Endodermal cell (in vitro differentiated cells): ENCODE measurements around the gene GEMIN5. TPM values are rescaled to one million over a fixed set of nuclear protein-coding genes. Genes with fewer than 3 reads are reported as not detected.
A peak's percentile ranks its signal among the peaks of the same experiment; 100 is the strongest.

Experiments used
- DNase-seq: peaks from one replicate; pipeline ENCODE4 v3.0.0-alpha.2; 2017
- H3K27ac ChIP-seq: 2 replicates; pipeline ENCODE4 v1.5.1; 2013; ENCODE audit warnings: mild to moderate bottlenecking, low read depth, low read length, moderate library complexity
- H3K27me3 ChIP-seq: 2 replicates; pipeline ENCODE4 v1.6.1; 2013; ENCODE audit warnings: mild to moderate bottlenecking, low read length, moderate library complexity; ENCODE audit not compliant: insufficient read depth, control insufficient read depth, poor library complexity, severe bottlenecking
- H3K36me3 ChIP-seq: 2 replicates; pipeline ENCODE4 v1.7.0; 2013; ENCODE audit warnings: mild to moderate bottlenecking, low read length, moderate library complexity; ENCODE audit not compliant: control insufficient read depth, insufficient read depth
- H3K4me1 ChIP-seq: one replicate; pipeline ENCODE4 v1.7.0; 2013; ENCODE audit warnings: low read length; ENCODE audit not compliant: control insufficient read depth, insufficient read depth
- H3K4me3 ChIP-seq: 2 replicates; pipeline ENCODE4 v1.5.1; 2013; ENCODE audit warnings: mild to moderate bottlenecking, low read length, moderate library complexity
- H3K9ac ChIP-seq: 2 replicates; pipeline ENCODE4 v1.6.1; 2013; ENCODE audit warnings: mild to moderate bottlenecking, low read length, moderate library complexity; ENCODE audit not compliant: poor library complexity, severe bottlenecking; ENCODE audit errors: extremely low read depth
- H3K9me3 ChIP-seq: 2 replicates; pipeline ENCODE4 v1.6.1; 2013; ENCODE audit warnings: mild to moderate bottlenecking, low read length, moderate library complexity; ENCODE audit not compliant: control insufficient read depth
- H3K27ac Mint-ChIP-seq: 2 replicates; pipeline ENCODE4 v1.8.0; 2020; ENCODE audit warnings: mixed read lengths
- H3K27me3 Mint-ChIP-seq: 2 replicates; pipeline ENCODE4 v1.8.0; 2021; ENCODE audit warnings: mild to moderate bottlenecking, mixed read lengths; ENCODE audit not compliant: insufficient read depth
- H3K36me3 Mint-ChIP-seq: 2 replicates; pipeline ENCODE4 v1.8.0; 2020; ENCODE audit warnings: low read depth, mixed read lengths
- H3K4me1 Mint-ChIP-seq: 2 replicates; pipeline ENCODE4 v1.8.0; 2020; ENCODE audit warnings: mixed read lengths
- H3K4me3 Mint-ChIP-seq: 2 replicates; pipeline ENCODE4 v1.8.0; 2020; ENCODE audit warnings: mild to moderate bottlenecking, moderate library complexity, mixed read lengths
- H3K9me3 Mint-ChIP-seq: 2 replicates; pipeline ENCODE4 v1.8.0; 2020; ENCODE audit warnings: mild to moderate bottlenecking, mixed read lengths
- CTCF ChIP-seq: fragments of 200-600 bp; sonication (generic); conservative IDR thresholded peaks from 2 replicates; pipeline ENCODE4 v1.5.0; 2021; ENCODE audit warnings: antibody characterized with exemption, mild to moderate bottlenecking
- whole genome bisulfite sequencing, 2 experiments: methylation state at CpG; one replicate each; pipeline versions ENCODE4 v1.1.5 to v1.1.7; 2013; ENCODE audit warnings: missing lambda C conversion rate in 2 of 2, mixed read lengths in 1 of 2; ENCODE audit not compliant: insufficient coverage in 1 of 2, insufficient read length in 1 of 2; 5-methylcytosine and 5-hydroxymethylcytosine counted together
- total RNA-seq, 2 donors: library from RNA; stranded (reverse); fragmentation: NEBNext Ultra II Directional in 1 of 2; extraction: Animal tissue kit (Norgen Biotek cat#: 25700) in 1 of 2; gene quantifications; 2 replicates in 1 of 2; 3 replicates in 1 of 2; pipeline ENCODE4 v1.2.1, GENCODE V29; 2021

The GEMIN5 gene
- total RNA-seq, 2 donors from 2014 or later: 25.6 to 26.4 TPM

- Mint-ChIP-seq H3K27me3 (no peaks in the 10 kb centered on the region), H3K36me3 (peaks cover 20% of the 10 kb centered on the region), H3K4me1 (peaks cover 17% of the 10 kb centered on the region), H3K27ac (peak overlapping the region; percentile 85), H3K9me3 (no peaks in the 10 kb centered on the region), H3K4me3 (peak overlapping the region; percentile 82)
- 15 to 26% methylated on average over 9 to 11 of the region's 11 CpGs for WGBS, 2 experiments
- Histone ChIP-seq H3K9ac (peak overlapping the region; percentile 61), H3K27me3 (no peaks in the 10 kb centered on the region), H3K27ac (no peak overlapping the region), H3K36me3 (peaks cover 34% of the 10 kb centered on the region), H3K4me3 (peak overlapping the region; percentile 95), H3K9me3 (no peaks in the 10 kb centered on the region), H3K4me1 (peaks cover 4% of the 10 kb centered on the region)
- DNase-seq: peak; percentile 44
- TF ChIP-seq CTCF: no peak
These were observed 759 bp downstream of the GEMIN5 start for GRCh38 chr5:154937186-154937717.

DNA sequence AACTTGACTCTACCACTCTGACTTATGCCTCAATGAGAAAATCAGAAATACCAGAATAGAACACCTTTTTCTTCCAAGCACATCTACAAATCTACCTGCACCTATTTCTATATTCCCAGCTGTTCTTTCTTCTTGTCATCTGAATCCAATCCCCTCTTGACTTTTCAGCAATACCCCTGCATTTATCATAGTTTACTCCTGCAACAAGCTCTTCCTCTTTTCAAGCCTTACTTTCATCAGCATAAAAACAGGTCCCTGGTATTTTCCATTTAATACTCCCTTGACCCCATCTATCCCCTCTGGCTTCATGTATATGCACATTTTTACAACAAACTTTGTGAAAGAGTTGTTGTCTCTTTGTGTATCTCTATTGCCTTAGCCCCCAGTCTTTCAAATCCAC is 3.1 kb downstream of the GEMIN5 start:
- Mint-ChIP-seq H3K36me3 (peaks cover 36% of the 10 kb centered on the region), H3K27ac (no peak overlapping the region), H3K27me3 (no peaks in the 10 kb centered on the region), H3K4me1 (peaks cover 14% of the 10 kb centered on the region), H3K4me3 (no peak overlapping the region), H3K9me3 (no peaks in the 10 kb centered on the region)
- Histone ChIP-seq H3K4me3 (peak overlapping the region; percentile 39), H3K9ac (no peak overlapping the region), H3K27ac (no peak overlapping the region), H3K27me3 (no peaks in the 10 kb centered on the region), H3K36me3 (peaks cover 55% of the 10 kb centered on the region), H3K9me3 (no peaks in the 10 kb centered on the region), H3K4me1 (peaks cover 4% of the 10 kb centered on the region)
- DNase-seq: no peak
- TF ChIP-seq CTCF: no peak

DNA sequence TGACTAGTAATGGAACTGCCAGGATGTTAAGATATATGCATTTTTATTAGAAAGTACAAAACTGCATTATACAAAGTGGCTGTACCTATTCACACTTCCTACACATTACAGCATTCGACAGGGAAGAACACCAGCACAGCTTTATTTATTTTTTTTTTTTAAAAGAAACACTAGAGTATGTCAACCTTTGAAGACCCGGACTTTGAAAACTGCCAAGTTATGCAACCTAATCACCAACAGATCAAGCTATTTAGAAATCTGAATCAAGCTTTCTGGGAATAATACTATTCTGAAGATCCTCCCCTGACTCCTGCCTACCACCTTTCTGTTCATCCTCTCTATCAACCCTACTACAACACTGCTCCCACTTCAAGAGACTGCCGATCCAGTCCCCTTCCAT is 4.5 kb downstream of the GEMIN5 start:
- Mint-ChIP-seq H3K36me3 (peaks cover 45% of the 10 kb centered on the region), H3K4me1 (peaks cover 7% of the 10 kb centered on the region), H3K9me3 (no peaks in the 10 kb centered on the region), H3K4me3 (no peak overlapping the region), H3K27me3 (no peaks in the 10 kb centered on the region), H3K27ac (no peak overlapping the region)
- WGBS, 2 experiments: 91 to 94% methylated on average over 2 to 3 of the region's 3 CpGs
- Histone ChIP-seq H3K27me3 (no peaks in the 10 kb centered on the region), H3K36me3 (peaks cover 65% of the 10 kb centered on the region), H3K4me1 (peaks cover 4% of the 10 kb centered on the region), H3K27ac (no peak overlapping the region), H3K9me3 (no peaks in the 10 kb centered on the region), H3K9ac (no peak overlapping the region), H3K4me3 (no peak overlapping the region)
- no peak for DNase-seq
- TF ChIP-seq CTCF: no peak
